ENCODE results near the gene AGO4.

AGO4 gene

DNA sequence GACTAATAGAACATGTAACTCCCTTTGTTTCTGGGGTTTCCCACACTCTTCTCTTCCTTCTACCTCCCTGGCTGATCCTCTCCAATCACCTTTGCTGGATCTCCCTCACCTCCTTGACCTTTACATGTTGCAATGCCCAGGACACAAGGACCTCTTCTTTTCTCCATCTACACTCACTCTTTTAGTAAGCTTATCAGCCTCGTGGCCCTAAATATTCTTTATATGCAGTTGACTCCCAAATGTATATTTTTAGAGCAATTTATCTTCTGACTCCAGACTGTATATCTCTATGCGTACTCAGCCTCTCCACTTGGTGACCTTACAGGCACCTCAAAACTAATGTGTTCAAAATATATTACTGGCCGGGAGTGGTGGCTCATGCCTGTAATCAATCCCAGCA, 19.7 kb upstream of the AGO4 start:
- Histone ChIP-seq H3K27ac (ENCODE audit: low read length) (no peak overlapping the region), H2AFZ (ENCODE audit: low read length) (no peak overlapping the region), H3K4me3 (ENCODE audit: low read length) (no peak overlapping the region), H3K9ac (ENCODE audit: low read length) (no peak overlapping the region), H3K36me3 (replicated peaks; ENCODE audit: insufficient read depth, low read length) (no peaks in the 10 kb centered on the region), H3K9me3 (replicated peaks; ENCODE audit: insufficient read depth, low read length) (no peaks in the 10 kb centered on the region), H3K4me1 (ENCODE audit: low read length) (no peaks in the 10 kb centered on the region), H4K20me1 (ENCODE audit: insufficient read depth, low read length) (no peaks in the 10 kb centered on the region), H3K4me2 (ENCODE audit: low read depth, low read length) (no peak overlapping the region), H3K27me3 (replicated peaks; ENCODE audit: insufficient read depth, low read length) (no peaks in the 10 kb centered on the region), H3F3A (ENCODE audit: insufficient read depth, low read length) (no peaks in the 10 kb centered on the region), H3K79me2 (ENCODE audit: low read length) (no peaks in the 10 kb centered on the region), H3K9me2 (replicated peaks; ENCODE audit: insufficient read depth, low read length) (no peaks in the 10 kb centered on the region)
- DNase-seq = no peak
- TF ChIP-seq EZH2phosphoT487 (IDR thresholded peaks at IDR 0.05; ENCODE audit: low read length) = no peak
- no peak for TF ChIP-seq EZH2 (optimal IDR thresholded peaks at IDR 0.05; ENCODE audit: low read depth, low read length)
- TF ChIP-seq, protein P1, sequence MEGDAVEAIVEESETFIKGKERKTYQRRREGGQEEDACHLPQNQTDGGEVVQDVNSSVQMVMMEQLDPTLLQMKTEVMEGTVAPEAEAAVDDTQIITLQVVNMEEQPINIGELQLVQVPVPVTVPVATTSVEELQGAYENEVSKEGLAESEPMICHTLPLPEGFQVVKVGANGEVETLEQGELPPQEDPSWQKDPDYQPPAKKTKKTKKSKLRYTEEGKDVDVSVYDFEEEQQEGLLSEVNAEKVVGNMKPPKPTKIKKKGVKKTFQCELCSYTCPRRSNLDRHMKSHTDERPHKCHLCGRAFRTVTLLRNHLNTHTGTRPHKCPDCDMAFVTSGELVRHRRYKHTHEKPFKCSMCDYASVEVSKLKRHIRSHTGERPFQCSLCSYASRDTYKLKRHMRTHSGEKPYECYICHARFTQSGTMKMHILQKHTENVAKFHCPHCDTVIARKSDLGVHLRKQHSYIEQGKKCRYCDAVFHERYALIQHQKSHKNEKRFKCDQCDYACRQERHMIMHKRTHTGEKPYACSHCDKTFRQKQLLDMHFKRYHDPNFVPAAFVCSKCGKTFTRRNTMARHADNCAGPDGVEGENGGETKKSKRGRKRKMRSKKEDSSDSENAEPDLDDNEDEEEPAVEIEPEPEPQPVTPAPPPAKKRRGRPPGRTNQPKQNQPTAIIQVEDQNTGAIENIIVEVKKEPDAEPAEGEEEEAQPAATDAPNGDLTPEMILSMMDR (IDR thresholded peaks at IDR 0.05; ENCODE audit: low read length) = no peak

DNA sequence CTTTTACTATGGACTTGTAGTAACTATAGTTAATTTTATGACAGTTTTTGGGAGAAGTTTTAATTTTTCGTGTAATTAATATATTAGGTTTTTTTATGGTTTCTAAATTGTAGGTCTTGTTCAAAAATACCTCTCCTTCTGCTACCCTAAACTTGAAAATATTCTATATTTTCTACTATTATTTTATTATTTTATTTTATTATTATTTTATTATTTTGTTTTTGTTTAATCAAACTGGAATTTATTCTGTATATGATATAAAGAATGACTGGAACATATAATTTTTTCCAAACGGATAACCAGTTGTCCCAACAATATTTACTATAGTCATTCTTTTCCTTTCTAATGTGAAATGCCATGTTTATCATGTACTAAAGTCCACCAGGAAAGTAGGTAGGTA, 17.1 kb upstream of the AGO4 start:
- H3K79me2 ChIP-seq (ENCODE audit: low read length) = no peaks in the 10 kb centered on the region
- no peak overlapping the region for H3K4me2 ChIP-seq (ENCODE audit: low read depth, low read length)
- H3K9me3 ChIP-seq (replicated peaks; ENCODE audit: insufficient read depth, low read length) = no peaks in the 10 kb centered on the region
- H2AFZ ChIP-seq (ENCODE audit: low read length) = no peak overlapping the region
- no peaks in the 10 kb centered on the region for H3K36me3 ChIP-seq (replicated peaks; ENCODE audit: insufficient read depth, low read length)
- H3K4me3 ChIP-seq (ENCODE audit: low read length) = no peak overlapping the region
- TF ChIP-seq, protein P1 (IDR thresholded peaks at IDR 0.05; ENCODE audit: low read length) = no peak
- no peak for TF ChIP-seq EZH2 (optimal IDR thresholded peaks at IDR 0.05; ENCODE audit: low read depth, low read length)
- TF ChIP-seq EZH2phosphoT487 (IDR thresholded peaks at IDR 0.05; ENCODE audit: low read length) = no peak
- no peaks in the 10 kb centered on the region for H3K9me2 ChIP-seq (replicated peaks; ENCODE audit: insufficient read depth, low read length)
- no peaks in the 10 kb centered on the region for H3K4me1 ChIP-seq (ENCODE audit: low read length)
- H4K20me1 ChIP-seq (ENCODE audit: insufficient read depth, low read length) = no peaks in the 10 kb centered on the region
- H3K9ac ChIP-seq (ENCODE audit: low read length) = no peak overlapping the region
- DNase-seq = no peak
- H3K27me3 ChIP-seq (replicated peaks; ENCODE audit: insufficient read depth, low read length) = no peaks in the 10 kb centered on the region
- H3K27ac ChIP-seq (ENCODE audit: low read length) = no peak overlapping the region
- no peaks in the 10 kb centered on the region for H3F3A ChIP-seq (ENCODE audit: insufficient read depth, low read length)

DNA sequence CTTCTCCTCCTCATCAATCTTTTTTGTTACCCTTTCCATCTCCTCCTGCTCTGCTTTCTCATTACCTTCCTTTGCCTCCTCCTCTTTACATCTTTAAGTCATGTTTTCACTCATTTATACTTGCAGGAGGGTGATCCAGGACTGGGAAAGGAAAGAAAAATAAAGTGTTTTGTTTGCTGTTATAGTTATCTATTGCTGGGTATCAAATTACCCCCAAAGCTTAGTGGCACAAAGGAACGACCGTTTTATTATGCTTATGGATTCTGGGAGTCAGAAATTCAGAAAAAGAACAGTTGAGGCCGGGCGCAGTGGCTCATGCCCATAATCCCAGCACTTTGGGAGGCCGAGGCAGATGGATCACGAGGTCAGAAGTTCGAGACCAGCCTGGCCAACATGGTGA, 12.5 kb upstream of the AGO4 start:
- no peak overlapping the region for H3K4me3 ChIP-seq (ENCODE audit: low read length)
- H3K4me1 ChIP-seq (ENCODE audit: low read length) = peaks cover 10% of the 10 kb centered on the region
- DNase-seq = no peak

More for the DNA sequence above, 12.5 kb upstream of the AGO4 start:
- Histone ChIP-seq H3K27ac (ENCODE audit: low read length) (no peak overlapping the region), H3K9me3 (replicated peaks; ENCODE audit: insufficient read depth, low read length) (no peaks in the 10 kb centered on the region), H3K36me3 (replicated peaks; ENCODE audit: insufficient read depth, low read length) (no peaks in the 10 kb centered on the region), H3F3A (ENCODE audit: insufficient read depth, low read length) (no peaks in the 10 kb centered on the region), H4K20me1 (ENCODE audit: insufficient read depth, low read length) (no peaks in the 10 kb centered on the region), H3K4me2 (ENCODE audit: low read depth, low read length) (no peak overlapping the region), H3K9ac (ENCODE audit: low read length) (no peak overlapping the region), H3K79me2 (ENCODE audit: low read length) (no peaks in the 10 kb centered on the region), H2AFZ (ENCODE audit: low read length) (no peak overlapping the region), H3K9me2 (replicated peaks; ENCODE audit: insufficient read depth, low read length) (no peaks in the 10 kb centered on the region), H3K27me3 (replicated peaks; ENCODE audit: insufficient read depth, low read length) (no peaks in the 10 kb centered on the region)
- TF ChIP-seq EZH2 (optimal IDR thresholded peaks at IDR 0.05; ENCODE audit: low read depth, low read length) (no peak), EZH2phosphoT487 (IDR thresholded peaks at IDR 0.05; ENCODE audit: low read length) (no peak)
- TF ChIP-seq, protein P1 (IDR thresholded peaks at IDR 0.05; ENCODE audit: low read length) = no peak
